Stimulated activated CD4-positive, alpha-beta T cell treated with anti-CD3 and anti-CD28 coated beads, Interleukin-2, amount 100 ng/mL, for 24 hours (primary cell): ENCODE data around the gene TTLL4.

Experiments used
- DNase-seq, 2 donors: peaks; one replicate each; pipeline ENCODE4 v3.0.0-alpha.2; 2020

TTLL4 gene

DNA sequence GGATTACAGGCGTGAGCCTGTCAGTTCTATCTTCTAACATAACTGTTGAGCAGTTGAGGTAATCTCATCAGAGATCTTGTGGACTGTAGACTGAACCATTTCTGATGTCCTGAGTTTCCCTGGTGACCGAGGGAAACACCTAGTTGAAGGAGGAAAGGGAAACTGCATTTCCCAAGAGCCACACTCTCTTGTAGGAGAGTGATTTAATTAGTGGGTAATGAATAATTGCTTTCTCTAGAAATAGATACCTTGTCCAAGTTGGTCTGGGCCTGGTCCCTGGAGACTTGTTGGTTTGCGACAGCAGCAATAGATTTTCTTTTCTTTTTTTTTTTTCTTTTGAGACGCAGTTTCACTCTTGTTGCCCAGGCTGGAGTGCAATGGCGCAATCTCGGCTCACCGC, 7.4 kb downstream of the TTLL4 start:
- DNase-seq, result no peak

GRCh38 chr2:218719457-218719856, 8.8 kb downstream of the TTLL4 start:
- no peak for DNase-seq

DNA sequence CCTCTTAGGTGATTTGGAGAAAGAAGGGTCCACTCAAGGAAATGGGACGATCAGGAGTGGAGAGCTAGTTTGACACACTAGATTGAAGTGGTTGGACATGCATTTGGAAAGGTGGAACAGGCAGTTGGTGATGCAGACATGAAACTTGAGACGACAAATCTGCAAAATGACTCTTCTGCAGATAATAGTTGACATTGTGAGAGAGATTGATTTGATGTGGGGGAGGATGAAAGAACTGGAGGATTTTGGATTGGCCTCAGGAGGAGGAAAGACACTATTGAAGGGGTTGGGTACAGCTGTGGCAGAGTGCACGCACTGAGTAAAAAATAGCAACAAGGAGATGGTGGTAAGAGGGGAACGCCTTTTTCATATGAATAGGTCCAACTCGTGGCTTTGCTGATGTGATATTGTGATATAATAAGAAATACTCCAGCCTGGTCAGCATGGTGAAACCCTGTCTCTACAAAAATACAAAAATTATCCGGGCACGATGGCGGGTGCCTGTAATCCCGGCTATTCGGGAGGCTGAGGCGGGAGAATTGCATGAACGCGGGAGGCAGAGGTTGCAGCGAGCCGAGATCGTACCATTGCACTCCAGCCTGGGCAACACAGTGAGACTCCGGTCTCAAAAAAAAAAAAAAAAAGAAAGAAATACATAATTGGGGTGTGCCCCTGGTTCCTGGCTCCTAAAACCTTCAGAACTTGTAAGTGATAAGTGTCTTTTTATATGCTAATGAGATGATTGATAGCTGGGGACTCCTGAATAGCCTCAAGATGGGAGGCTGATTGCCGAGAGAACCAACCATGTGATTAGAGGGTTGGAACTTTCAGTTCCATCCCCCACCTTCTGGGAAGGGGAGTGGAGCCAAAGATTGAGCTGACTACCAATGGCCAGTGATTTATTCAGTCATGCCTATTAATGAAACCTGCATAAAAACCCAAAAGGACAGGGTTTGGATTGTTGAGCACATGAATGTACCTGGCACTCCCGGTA, 9.7 kb downstream of the TTLL4 start:
- no peak for DNase-seq

DNA sequence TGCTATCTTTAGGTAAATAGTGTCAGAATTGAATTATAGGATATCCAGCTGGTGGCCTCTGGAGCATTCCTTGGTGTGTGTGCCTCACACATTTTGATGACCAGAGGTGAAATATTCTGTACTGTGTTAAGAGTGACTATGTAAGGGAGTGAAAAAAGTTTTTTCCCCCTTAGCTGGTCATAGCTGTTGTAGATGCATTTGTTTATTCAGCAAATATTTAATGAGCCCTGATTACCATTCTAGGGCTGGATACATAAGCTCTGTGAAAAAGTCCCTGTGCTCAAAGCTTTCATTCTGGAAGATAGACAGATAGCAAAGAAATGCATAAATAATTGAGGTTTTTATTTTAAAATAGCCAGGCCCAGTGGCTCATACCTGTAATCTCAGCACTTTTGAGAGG, 10.9 kb downstream of the TTLL4 start:
- no peak for DNase-seq

DNA sequence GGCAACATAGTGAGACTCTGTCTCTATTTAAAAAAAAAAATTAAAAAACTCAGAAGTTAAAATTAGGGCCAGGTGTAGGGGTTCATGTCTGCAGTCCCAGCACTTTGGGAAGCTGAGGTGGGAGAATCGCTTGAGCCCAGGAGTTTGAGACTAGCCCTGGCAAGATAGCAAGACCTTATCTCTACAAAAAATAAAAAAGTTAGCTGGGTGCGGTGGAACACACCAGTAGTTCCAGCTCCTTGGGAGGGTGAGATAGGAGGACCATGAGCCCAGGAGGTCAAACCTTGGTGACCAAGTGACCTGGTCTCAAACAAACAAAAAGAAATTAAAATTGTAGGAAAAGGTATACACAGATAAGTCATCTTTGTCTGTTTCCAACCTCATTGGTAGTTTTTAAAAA, 11.3 kb downstream of the TTLL4 start:
- DNase-seq, result no peak

DNA sequence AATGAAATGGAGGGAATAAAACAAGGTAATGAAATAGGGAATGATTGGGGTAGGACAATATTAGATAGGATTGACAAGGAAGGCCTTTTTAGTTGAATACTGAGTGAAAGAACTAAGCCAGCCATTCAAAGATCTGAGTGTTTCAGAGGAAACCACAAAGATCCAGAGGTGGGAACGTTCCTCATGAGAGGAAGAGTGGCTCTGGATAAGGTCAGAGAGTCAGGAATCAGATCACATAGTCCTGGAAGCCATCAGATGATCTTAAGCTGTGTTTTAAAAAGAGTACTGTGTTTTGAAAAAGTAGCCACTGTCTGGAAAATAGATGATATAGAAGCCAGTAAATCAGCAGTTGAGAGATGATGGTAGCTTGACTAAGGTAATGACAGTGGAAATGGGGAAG, 11.8 kb downstream of the TTLL4 start:
- DNase-seq, result no peak

DNA sequence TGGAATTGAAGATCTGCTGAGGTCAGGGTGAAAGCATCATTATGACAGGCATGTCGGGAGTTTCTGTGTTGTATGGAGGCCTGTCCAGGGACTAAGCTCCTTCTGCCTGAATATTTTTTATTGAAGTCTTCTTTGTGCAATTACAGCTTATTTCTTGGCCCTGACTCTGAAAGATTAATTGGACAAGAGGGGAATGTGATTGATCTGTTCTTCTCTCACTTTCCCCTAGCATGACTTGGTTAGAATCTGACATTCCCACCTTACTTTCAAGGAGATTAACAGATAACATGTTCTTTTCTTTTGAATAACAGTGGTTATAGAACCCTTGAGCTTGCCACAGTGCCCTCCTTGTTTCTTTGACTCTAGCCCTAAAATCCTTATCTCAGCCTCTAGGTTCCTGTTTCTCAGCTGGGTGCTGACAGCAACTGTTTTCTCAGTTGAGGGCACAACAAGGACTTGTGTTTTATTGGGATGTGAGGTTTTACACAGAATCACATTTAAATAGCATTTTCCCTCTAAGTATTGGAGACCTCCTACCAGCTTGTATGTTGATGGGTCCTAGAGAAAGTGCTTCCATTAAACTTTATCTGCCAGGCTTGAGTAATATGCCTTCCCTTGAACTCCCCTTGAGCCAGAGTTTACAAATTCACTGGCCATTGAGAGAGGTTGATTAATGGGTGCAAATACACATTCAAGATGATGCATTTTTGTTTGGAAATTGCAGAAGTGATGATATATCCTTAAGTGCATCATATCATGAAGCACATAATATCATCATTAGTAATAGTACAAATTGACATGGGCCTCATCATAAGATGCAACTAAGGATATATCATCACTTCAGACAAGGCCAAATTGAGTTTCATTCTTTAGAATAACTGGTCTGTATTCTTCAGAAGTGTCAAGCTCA, 12.5 kb downstream of the TTLL4 start:
- DNase-seq, result no peak

- DNase-seq, result no peak
Observed at GRCh38 chr2:218726004-218726574, 15.5 kb downstream of the TTLL4 start.

- no peak for DNase-seq
Observed at GRCh38 chr2:218727502-218728165, 17.0 kb downstream of the TTLL4 start.

GRCh38 chr2:218729640-218730039, 19.0 kb downstream of the TTLL4 start:
- DNase-seq, result no peak

DNA sequence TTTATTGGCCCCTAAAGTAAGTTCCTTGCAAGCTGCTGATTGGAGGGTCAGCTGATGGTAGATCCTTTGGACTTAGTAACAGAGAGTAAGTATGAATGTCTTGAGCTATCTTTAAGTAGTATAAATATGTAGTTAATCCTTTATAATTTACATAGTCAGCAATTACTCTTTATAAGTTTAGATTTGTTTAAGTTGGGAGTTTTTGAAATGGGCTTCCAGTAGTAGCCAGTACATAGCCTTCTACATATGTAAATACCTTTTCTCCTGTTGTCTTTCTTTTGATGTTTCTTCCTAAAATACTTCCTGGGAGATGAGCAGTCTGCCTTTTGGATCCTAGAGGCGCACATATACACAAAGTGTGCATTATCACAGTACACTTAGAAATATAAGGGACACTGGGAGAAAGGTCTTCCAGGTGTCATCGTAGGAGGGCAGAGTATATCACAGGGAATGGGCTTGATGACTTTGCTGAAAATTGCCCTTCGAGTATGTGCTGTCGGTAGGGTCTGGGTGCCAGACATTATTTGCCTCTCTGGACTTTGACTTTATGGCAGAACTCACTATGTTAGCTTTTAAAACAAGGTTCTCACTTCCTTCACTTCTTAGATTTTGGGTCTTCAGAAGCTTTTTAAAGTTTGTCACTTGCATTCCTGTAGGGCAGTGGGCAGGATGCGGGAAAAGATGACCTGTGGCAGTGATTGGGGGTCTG, 21.6 kb downstream of the TTLL4 start:
- DNase-seq, result no peak

DNA sequence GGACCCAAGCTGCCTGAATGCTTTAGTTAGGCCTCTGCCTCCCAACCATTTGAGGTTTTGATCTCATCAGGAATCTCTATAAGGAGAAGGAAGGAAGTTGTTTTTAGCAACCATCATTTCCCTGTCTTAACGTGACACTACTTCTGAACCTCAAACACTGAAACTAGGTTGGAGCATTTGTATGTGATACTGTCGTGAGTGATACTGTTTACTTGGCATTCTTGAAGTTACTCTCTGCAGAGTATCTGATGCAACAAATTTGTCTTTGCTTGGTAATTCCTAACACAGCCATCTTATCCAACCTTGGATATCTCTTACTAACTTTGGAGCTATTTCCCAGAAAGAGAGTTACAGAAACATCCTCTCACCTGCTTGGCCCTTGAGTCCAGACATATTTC, 22.1 kb downstream of the TTLL4 start:
- DNase-seq, result no peak

- no peak for DNase-seq
Observed at GRCh38 chr2:218733171-218734021, 22.8 kb downstream of the TTLL4 start.

GRCh38 chr2:218734190-218734975, 23.7 kb downstream of the TTLL4 start:
- DNase-seq, result no peak

GRCh38 chr2:218736531-218736930, 25.9 kb downstream of the TTLL4 start:
- no peak for DNase-seq

DNA sequence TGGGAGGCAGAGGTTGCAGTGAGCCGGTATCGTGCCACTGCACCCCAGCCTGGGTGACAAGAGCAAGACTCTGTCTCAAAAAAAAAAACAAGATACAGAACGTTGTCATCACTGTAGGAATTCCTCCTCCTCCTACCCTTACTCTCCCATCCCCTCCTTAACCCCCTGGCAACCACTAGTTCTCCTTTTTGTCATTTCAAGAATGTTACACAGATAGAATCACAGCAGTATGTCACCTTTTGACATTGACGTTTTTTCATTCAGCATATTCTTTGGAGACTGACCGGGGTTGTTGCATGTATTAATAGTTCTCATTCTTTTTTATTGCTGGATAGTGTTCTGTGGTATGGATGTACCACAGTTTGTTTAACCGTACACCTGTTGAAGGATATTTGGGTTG, 32.4 kb downstream of the TTLL4 start:
- DNase-seq, result no peak

DNA sequence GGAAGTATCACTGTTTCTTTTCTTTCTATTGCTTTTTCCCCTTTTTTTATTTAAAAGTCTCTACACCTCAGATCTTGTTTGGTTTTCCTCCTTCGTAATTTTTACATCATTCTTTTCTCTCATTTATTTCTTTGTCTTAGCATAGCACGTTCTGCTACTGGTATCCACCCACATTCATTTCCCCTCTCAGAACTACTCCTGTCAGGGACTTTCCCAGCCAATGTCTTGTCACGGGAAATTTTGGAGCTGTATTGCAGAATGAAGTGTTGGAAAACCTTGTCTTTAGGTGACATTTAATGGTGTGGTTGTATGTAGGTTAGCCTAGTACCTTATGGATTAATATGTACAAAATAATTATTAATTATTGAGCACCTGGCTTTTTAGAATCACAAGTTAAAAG, 34.0 kb downstream of the TTLL4 start:
- no peak for DNase-seq

DNA sequence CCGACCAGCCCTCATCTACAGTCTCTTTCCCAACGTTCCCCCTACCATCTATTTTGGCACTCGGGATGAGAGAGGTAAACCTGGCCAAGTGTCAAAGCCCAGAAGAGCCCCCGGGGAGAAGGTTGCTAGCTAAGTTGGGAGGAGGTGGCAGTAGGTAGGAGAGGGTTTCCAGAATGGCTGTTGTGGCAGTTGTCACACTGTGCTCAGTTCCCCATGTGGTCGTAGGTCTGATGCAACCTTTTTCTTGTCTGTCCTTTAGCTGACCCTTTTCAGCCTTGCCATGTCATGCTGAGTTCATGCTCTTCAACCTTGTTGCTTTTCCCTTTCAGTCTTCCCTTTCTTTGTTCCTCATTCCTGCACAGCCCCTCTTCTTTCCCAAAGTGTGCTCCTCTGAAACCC, 34.5 kb downstream of the TTLL4 start:
- DNase-seq, result no peak

DNA sequence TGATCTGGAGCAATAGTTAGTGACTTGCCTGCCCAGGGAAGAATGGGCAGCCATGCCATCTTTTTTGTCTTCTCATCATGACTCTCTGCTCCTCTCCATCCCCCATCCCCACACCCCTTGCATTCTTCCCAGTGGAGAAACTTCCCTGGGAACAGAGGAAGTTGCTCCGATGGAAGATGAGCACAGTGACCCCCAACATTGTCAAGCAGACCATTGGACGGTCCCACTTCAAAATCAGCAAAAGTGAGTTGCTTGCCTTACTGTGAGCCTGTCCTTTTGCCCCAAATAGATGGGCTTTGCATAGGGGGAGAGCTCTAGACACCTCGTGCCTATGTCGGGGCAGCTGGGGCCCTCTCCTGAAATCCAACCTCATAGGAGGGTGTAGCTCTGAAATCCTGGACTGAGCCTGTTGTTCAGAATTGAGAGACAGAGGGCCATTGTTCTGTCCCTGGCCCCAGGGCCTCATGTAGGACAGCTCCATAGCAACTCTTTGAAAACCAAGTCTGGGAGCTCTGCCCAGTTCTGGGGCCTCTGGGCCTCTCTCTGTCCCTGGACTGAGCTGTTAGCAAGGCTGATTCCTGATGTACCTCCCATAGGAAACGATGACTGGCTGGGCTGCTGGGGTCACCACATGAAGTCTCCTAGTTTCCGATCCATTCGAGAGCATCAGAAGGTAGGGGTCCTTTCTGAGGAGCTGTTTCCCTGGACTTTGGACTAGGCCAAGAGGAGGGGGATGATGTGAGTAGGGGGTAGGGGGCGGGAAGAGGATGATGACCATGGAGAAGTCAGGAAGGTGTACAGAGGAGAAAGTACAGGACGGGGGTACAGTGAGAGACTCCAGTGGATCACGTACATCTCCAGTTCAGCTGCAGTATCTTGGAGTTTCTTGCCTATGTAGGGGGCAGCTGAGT, 35.2 kb downstream of the TTLL4 start:
- DNase-seq, result no peak
